Measurements from ENCODE around the gene ATP6V0D1. TPM values are rescaled to one million over a fixed set of nuclear protein-coding genes. Genes with fewer than 3 reads are reported as not detected.
A peak's percentile ranks its signal among the peaks of the same experiment; 100 is the strongest.
"Not testable (repeated sequence)": the region's sequence is repeated elsewhere in the genome, so short reads cannot be mapped to it uniquely, and the experiment has no call there.

The ATP6V0D1 gene
- total RNA-seq, 1 donor from 2014 or later: 63.0 TPM

- no peak for DNase-seq
Measured at GRCh38 chr16:67504031-67505021, 23.4 kb upstream of the ATP6V0D1 start.

- no peak for DNase-seq
Measured at GRCh38 chr16:67499106-67499505, 18.1 kb upstream of the ATP6V0D1 start.

GRCh38 chr16:67490335-67491096 is 9.6 kb upstream of the ATP6V0D1 start:
- no peak for DNase-seq

GRCh38 chr16:67489401-67490083 is 8.6 kb upstream of the ATP6V0D1 start:
- no peak for DNase-seq

GRCh38 chr16:67487561-67487960 is 6.6 kb upstream of the ATP6V0D1 start:
- not testable (repeated sequence) for DNase-seq

GRCh38 chr16:67486805-67487204 is 5.8 kb upstream of the ATP6V0D1 start:
- DNase-seq: no peak

- DNase-seq: no peak
Measured at GRCh38 chr16:67483731-67484525, 3.0 kb upstream of the ATP6V0D1 start.

GRCh38 chr16:67483150-67483549 is 2.2 kb upstream of the ATP6V0D1 start, which contains the start of gene AGRP:
Gene AGRP, minus strand, starts transcription at chr16:67483547. Its CDS starts 149 bp downstream, at chr16:67483398.
- DNase-seq: no peak

GRCh38 chr16:67482233-67482924 is 1.4 kb upstream of the ATP6V0D1 start:
- no peak for DNase-seq

GRCh38 chr16:67481561-67482232 is 740 bp upstream of the ATP6V0D1 start:
- DNase-seq: no peak

- no peak for DNase-seq
Measured at GRCh38 chr16:67477960-67478554, 2.9 kb downstream of the ATP6V0D1 start.

GRCh38 chr16:67474551-67475455 is 6.2 kb downstream of the ATP6V0D1 start:
- DNase-seq: no peak

- DNase-seq: no peak
Measured at GRCh38 chr16:67471758-67472384, 9.1 kb downstream of the ATP6V0D1 start.

GRCh38 chr16:67470359-67470758 is 10.6 kb downstream of the ATP6V0D1 start:
- DNase-seq: peak; percentile 81

- no peak for DNase-seq
Measured at GRCh38 chr16:67468731-67469130, 12.2 kb downstream of the ATP6V0D1 start.

GRCh38 chr16:67466581-67466980 is 14.4 kb downstream of the ATP6V0D1 start:
- DNase-seq: no peak

GRCh38 chr16:67464565-67464964 is 16.4 kb downstream of the ATP6V0D1 start:
- DNase-seq: no peak

- no peak for DNase-seq
Measured at GRCh38 chr16:67463691-67464090, 17.3 kb downstream of the ATP6V0D1 start.

Measured in occipital lobe (tissue), 2 donors.